ENCODE measurements around the gene CEP128.

GRCh38 chr14:80764921-80765507, 176.5 kb downstream of the CEP128 start:
- no peak for TF ChIP-seq CTCF (IDR thresholded peaks at IDR 0.05)
- no peak for TF ChIP-seq USF2 (CRISPR knock-in tag; IDR thresholded peaks at IDR 0.05)
- TF ChIP-seq ELF4 (CRISPR knock-in tag; IDR thresholded peaks at IDR 0.05; ENCODE audit: low read depth) = no peak
- no peak for TF ChIP-seq ZNF263 (CRISPR knock-in tag; IDR thresholded peaks at IDR 0.05; ENCODE audit: low read depth)
- no peak for TF ChIP-seq ZMAT4 (CRISPR knock-in tag; IDR thresholded peaks at IDR 0.05)
- TF ChIP-seq NR2C2 (CRISPR knock-in tag; IDR thresholded peaks at IDR 0.05) = no peak
- no peak for TF ChIP-seq NFE2L1 (CRISPR knock-in tag; IDR thresholded peaks at IDR 0.05)
- TF ChIP-seq NFYB (CRISPR knock-in tag; conservative IDR thresholded peaks at IDR 0.05; ENCODE audit: low read depth) = no peak
- TF ChIP-seq ZBTB21 (CRISPR knock-in tag; IDR thresholded peaks at IDR 0.05; ENCODE audit: borderline replicate concordance) = no peak
- TF ChIP-seq JUN (CRISPR knock-in tag; IDR thresholded peaks at IDR 0.05) = no peak

Data from WTC11 (cell line).